Measurements from ENCODE around the gene MYH11.

- TF ChIP-seq CTCF (IDR thresholded peaks at IDR 0.05) (no peak), POLR2A (IDR thresholded peaks at IDR 0.05) (no peak)
These were observed 170.5 kb downstream of the MYH11 start for GRCh38 chr16:15686287-15686686.
